Loucy (cell line): ENCODE measurements around the gene ZNF804A.

Experiments used
- H2AFZ ChIP-seq: fragments of 200-600 bp; sonication (generic); 2 replicates; pipeline ENCODE4 v1.6.0; 2016; ENCODE audit warnings: antibody characterized with exemption, mild to moderate bottlenecking, low read length, moderate library complexity
- H3F3A ChIP-seq: fragments of 200-600 bp; 2 replicates; pipeline ENCODE4 v1.6.0; 2016; ENCODE audit warnings: antibody characterized with exemption, low read depth, mild to moderate bottlenecking
- H3K27me3 ChIP-seq: fragments of 200-600 bp; sonication (generic); 2 replicates; pipeline ENCODE4 v1.6.1; 2014; ENCODE audit warnings: low read length, mild to moderate bottlenecking; ENCODE audit not compliant: insufficient read depth, poor library complexity, severe bottlenecking
- H3K36me3 ChIP-seq: fragments of 200-600 bp; sonication (generic); 2 replicates; pipeline ENCODE4 v1.6.1; 2016; ENCODE audit warnings: low read length; ENCODE audit not compliant: insufficient read depth
- H3K4me1 ChIP-seq: fragments of 200-600 bp; sonication (generic); 2 replicates; pipeline ENCODE4 v1.5.1; 2014; ENCODE audit warnings: low read length, mild to moderate bottlenecking; ENCODE audit not compliant: insufficient read depth, poor library complexity, severe bottlenecking
- H3K4me2 ChIP-seq: fragments of 200-600 bp; sonication (generic); 2 replicates; pipeline ENCODE4 v1.6.0; 2014; ENCODE audit warnings: antibody characterized with exemption, low read length, low read depth, mild to moderate bottlenecking; ENCODE audit not compliant: poor library complexity, severe bottlenecking
- H3K4me3 ChIP-seq: fragments of 200-600 bp; sonication (generic); 2 replicates; pipeline ENCODE4 v1.5.1; 2014; ENCODE audit warnings: low read length, mild to moderate bottlenecking, mixed read lengths; ENCODE audit not compliant: poor library complexity, severe bottlenecking
- H3K79me2 ChIP-seq: fragments of 200-600 bp; sonication (generic); 2 replicates; pipeline ENCODE4 v1.6.1; 2014; ENCODE audit warnings: low read length; ENCODE audit not compliant: insufficient read depth
- H3K9ac ChIP-seq: fragments of 200-600 bp; sonication (generic); 2 replicates; pipeline ENCODE4 v1.6.0; 2014; ENCODE audit warnings: mild to moderate bottlenecking, low read depth, low read length, moderate library complexity; ENCODE audit not compliant: poor library complexity, severe bottlenecking
- H3K9me2 ChIP-seq: fragments of 200-600 bp; sonication (generic); replicated peaks from 2 replicates; pipeline ENCODE4 v1.6.1; 2016; ENCODE audit warnings: low read depth, low read length, mixed read lengths
- H3K9me3 ChIP-seq: fragments of 200-600 bp; sonication (generic); 2 replicates; pipeline ENCODE4 v1.6.1; 2014; ENCODE audit warnings: mild to moderate bottlenecking, antibody characterized with exemption, low read length, low read depth; ENCODE audit not compliant: insufficient read depth
- H4K20me1 ChIP-seq: fragments of 200-600 bp; sonication (generic); 2 replicates; pipeline ENCODE4 v1.6.0; 2014; ENCODE audit warnings: antibody characterized with exemption, low read length, mild to moderate bottlenecking; ENCODE audit not compliant: insufficient read depth, poor library complexity, severe bottlenecking
- CTCF ChIP-seq: fragments of 200-600 bp; sonication (generic); conservative IDR thresholded peaks from 2 replicates; pipeline ENCODE4 v1.5.1; 2014; ENCODE audit warnings: mild to moderate bottlenecking, antibody characterized with exemption, low read length
- EZH2phosphoT487 ChIP-seq: fragments of 200-600 bp; IDR thresholded peaks from 2 replicates; pipeline ENCODE4 v1.6.1; 2018; ENCODE audit warnings: antibody characterized with exemption, mild to moderate bottlenecking, moderate library complexity, borderline replicate concordance

Gene ZNF804A

GRCh38 chr2:184598316-184599053 is at the start of gene ZNF804A:
ZNF804A (plus strand) TSS chr2:184598529; CDS start chr2:184598960, 431 bp downstream.
- no peak for TF ChIP-seq CTCF
- TF ChIP-seq EZH2phosphoT487: no peak
- no peak within 1 kb of the TSS for H3K4me2 ChIP-seq
- no peaks in the 10 kb centered on the region for H4K20me1 ChIP-seq
- H3K4me1 ChIP-seq: no peaks in the 10 kb centered on the region
- H3K79me2 ChIP-seq: no peaks in the 10 kb centered on the region
- no peaks in the 10 kb centered on the region for H3K36me3 ChIP-seq
- no peaks in the 10 kb centered on the region for H3K9me2 ChIP-seq
- no peak within 1 kb of the TSS for H2AFZ ChIP-seq
- H3K27me3 ChIP-seq: no peaks in the 10 kb centered on the region
- H3K4me3 ChIP-seq: no peak within 1 kb of the TSS
- no peaks in the 10 kb centered on the region for H3K9me3 ChIP-seq
- H3K9ac ChIP-seq: no peak within 1 kb of the TSS
- H3F3A ChIP-seq: no peaks in the 10 kb centered on the region

- H3K4me2 ChIP-seq: no peak overlapping the region
- no peaks in the 10 kb centered on the region for H3K4me1 ChIP-seq
- no peak overlapping the region for H3K9ac ChIP-seq
- no peaks in the 10 kb centered on the region for H3K27me3 ChIP-seq
- H3K36me3 ChIP-seq: no peaks in the 10 kb centered on the region
- H2AFZ ChIP-seq: no peak overlapping the region
- no peaks in the 10 kb centered on the region for H3K9me3 ChIP-seq
- no peaks in the 10 kb centered on the region for H3F3A ChIP-seq
- H4K20me1 ChIP-seq: no peaks in the 10 kb centered on the region
- no peak overlapping the region for H3K4me3 ChIP-seq
- H3K9me2 ChIP-seq: no peaks in the 10 kb centered on the region
- no peaks in the 10 kb centered on the region for H3K79me2 ChIP-seq
- TF ChIP-seq CTCF (no peak), EZH2phosphoT487 (no peak)
These were observed 49.2 kb upstream of the ZNF804A start for GRCh38 chr2:184549153-184549552.

DNA sequence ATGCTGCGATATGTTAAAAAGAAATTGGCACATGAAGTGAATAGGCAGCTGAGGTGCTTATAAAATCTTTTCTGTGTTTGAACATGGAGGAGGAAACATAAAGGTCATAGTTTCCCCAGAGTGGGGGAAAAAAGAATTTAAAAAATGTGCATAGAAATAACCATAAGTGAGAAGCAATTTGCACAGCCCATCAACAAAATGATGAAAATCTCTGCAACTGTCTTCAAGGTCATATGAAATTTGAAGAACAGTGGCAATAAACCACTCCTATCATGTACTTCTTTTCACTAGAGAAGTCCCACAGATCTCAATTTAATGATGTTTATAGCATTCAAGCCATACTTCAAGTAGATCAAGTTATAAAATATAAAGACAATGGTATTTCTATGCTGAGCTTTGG is 46.7 kb upstream of the ZNF804A start:
- Histone ChIP-seq H3K9me3 (no peaks in the 10 kb centered on the region), H2AFZ (no peak overlapping the region), H3K4me2 (no peak overlapping the region), H3K4me1 (no peaks in the 10 kb centered on the region), H3K27me3 (no peaks in the 10 kb centered on the region), H3K79me2 (no peaks in the 10 kb centered on the region), H3K36me3 (no peaks in the 10 kb centered on the region), H3F3A (no peaks in the 10 kb centered on the region), H4K20me1 (no peaks in the 10 kb centered on the region), H3K9me2 (no peaks in the 10 kb centered on the region), H3K4me3 (no peak overlapping the region), H3K9ac (no peak overlapping the region)
- TF ChIP-seq EZH2phosphoT487: no peak

DNA sequence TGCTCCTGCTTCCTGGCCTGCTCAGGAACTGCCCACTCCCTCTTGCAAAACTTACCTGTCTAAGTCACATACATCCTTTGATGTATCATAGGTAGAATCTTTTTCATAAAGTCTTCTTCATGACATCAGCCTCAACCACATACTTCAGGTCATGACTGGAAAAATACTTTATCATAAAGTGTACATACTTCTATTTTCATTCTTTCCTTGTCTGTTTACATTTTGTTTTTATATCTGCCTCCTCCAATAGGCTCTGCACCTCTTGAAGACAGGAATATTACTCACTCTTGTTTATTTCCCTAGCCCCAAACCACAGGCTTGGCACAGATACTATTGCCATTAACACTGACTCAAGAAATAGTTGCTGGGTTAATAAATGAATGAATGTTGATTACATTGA is 43.6 kb upstream of the ZNF804A start:
- Histone ChIP-seq H3K27me3 (no peaks in the 10 kb centered on the region), H2AFZ (no peak overlapping the region), H4K20me1 (no peaks in the 10 kb centered on the region), H3K4me1 (no peaks in the 10 kb centered on the region), H3K9me2 (no peaks in the 10 kb centered on the region), H3K4me2 (no peak overlapping the region), H3K36me3 (no peaks in the 10 kb centered on the region), H3K4me3 (no peak overlapping the region), H3K9ac (no peak overlapping the region), H3F3A (no peaks in the 10 kb centered on the region), H3K9me3 (no peaks in the 10 kb centered on the region), H3K79me2 (no peaks in the 10 kb centered on the region)
- TF ChIP-seq EZH2phosphoT487: no peak
- no peak for TF ChIP-seq CTCF
